ENCODE data around the gene PNMA6F. TPM values are rescaled to one million over a fixed set of nuclear protein-coding genes. Genes with fewer than 3 reads are reported as not detected.

Gene PNMA6F
- total RNA-seq, 1 donor from 2014 or later: not detected

- Mint-ChIP-seq H3K27ac (ENCODE audit: unreplicated experiment) (no peak overlapping the region), H3K27me3 (ENCODE audit: low read depth) (no peaks in the 10 kb centered on the region), H3K4me1 (ENCODE audit: low read depth) (no peaks in the 10 kb centered on the region), H3K4me3 (ENCODE audit: unreplicated experiment) (no peak overlapping the region), H3K36me3 (ENCODE audit: low read depth) (peaks cover 6% of the 10 kb centered on the region), H3K9me3 (ENCODE audit: low read depth) (peaks cover 12% of the 10 kb centered on the region)
- no peak for DNase-seq (ENCODE audit: low spot score)
- TF ChIP-seq CTCF (IDR thresholded peaks at IDR 0.05): no peak
Measured at GRCh38 chrX:153351981-153352380, 30.4 kb upstream of the PNMA6F start.

GRCh38 chrX:153349952-153350351, 28.4 kb upstream of the PNMA6F start:
- Mint-ChIP-seq H3K4me3 (ENCODE audit: unreplicated experiment) (no peak overlapping the region), H3K27me3 (ENCODE audit: low read depth) (no peaks in the 10 kb centered on the region), H3K4me1 (ENCODE audit: low read depth) (no peaks in the 10 kb centered on the region), H3K36me3 (ENCODE audit: low read depth) (peaks cover 9% of the 10 kb centered on the region), H3K9me3 (ENCODE audit: low read depth) (peaks cover 11% of the 10 kb centered on the region), H3K27ac (ENCODE audit: unreplicated experiment) (no peak overlapping the region)
- no peak for DNase-seq (ENCODE audit: low spot score)
- TF ChIP-seq CTCF (IDR thresholded peaks at IDR 0.05): no peak

DNA sequence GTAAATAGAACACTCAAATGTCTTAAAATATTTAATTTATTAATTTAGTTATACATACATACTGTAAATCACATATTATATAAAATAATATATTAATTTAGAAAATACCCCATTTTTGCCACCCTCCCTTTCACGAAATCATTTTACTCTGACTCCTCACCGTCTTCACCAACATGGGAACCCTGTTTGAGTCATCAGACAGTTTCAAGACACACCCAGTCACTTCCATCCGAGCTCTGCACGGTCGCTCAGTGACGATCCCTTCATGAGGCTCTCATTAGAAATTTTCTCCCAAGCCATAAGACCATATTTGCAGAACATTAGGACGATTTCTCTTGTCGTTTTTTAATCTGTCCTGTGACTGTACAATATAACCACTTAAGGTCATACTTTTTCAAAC, 26.9 kb upstream of the PNMA6F start:
- H3K4me3 Mint-ChIP-seq (ENCODE audit: unreplicated experiment): no peak overlapping the region
- H3K27me3 Mint-ChIP-seq (ENCODE audit: low read depth): no peaks in the 10 kb centered on the region
- peaks cover 11% of the 10 kb centered on the region for H3K9me3 Mint-ChIP-seq (ENCODE audit: low read depth)
- DNase-seq (ENCODE audit: low spot score): no peak
- H3K4me1 Mint-ChIP-seq (ENCODE audit: low read depth): no peaks in the 10 kb centered on the region
- H3K27ac Mint-ChIP-seq (ENCODE audit: unreplicated experiment): no peak overlapping the region
- TF ChIP-seq CTCF (IDR thresholded peaks at IDR 0.05): no peak
- H3K36me3 Mint-ChIP-seq (ENCODE audit: low read depth): peaks cover 17% of the 10 kb centered on the region

DNA sequence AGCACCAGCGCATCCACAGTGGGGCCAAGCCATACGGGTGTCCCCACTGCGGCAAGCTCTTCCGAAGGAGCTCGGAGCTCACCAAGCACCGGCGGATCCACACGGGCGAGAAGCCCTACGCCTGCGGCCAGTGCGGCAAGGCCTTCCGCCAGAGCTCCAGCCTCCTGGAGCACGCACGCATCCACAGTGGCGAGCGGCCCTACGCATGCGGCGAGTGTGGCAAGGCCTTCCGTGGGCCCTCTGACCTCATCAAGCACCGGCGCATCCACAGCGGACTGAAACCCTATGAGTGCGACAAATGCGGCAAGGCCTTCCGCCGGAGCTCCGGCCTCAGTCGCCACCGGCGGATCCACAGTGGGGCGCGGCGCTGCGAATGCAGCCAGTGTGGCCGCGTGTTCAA, 26.0 kb upstream of the PNMA6F start:
- no peak for TF ChIP-seq CTCF (IDR thresholded peaks at IDR 0.05)
- Mint-ChIP-seq H3K9me3 (ENCODE audit: low read depth) (peaks cover 11% of the 10 kb centered on the region), H3K4me3 (ENCODE audit: unreplicated experiment) (no peak overlapping the region), H3K27ac (ENCODE audit: unreplicated experiment) (no peak overlapping the region), H3K4me1 (ENCODE audit: low read depth) (peaks cover 3% of the 10 kb centered on the region), H3K27me3 (ENCODE audit: low read depth) (no peaks in the 10 kb centered on the region), H3K36me3 (ENCODE audit: low read depth) (peaks cover 17% of the 10 kb centered on the region)
- no peak for DNase-seq (ENCODE audit: low spot score)

DNA sequence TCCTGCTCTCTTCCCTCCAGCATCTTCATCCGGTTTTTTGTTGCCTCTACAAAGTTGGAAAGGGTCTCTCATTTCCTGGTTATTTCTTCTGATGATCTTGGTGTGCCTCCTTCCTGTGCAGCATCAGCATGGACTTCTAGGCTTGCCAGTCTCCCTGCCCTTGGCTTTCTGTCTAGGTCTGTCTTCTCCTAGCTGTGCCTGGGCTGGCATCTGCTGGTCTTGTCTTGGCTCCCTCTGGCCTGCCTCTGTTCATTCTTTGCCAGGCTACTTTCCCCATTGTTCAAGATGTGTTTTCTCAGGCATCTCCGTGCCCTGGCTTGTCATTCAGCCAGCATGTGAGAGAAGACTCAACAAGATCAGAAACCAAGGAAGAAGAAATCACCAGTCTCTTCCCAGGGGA, 22.1 kb upstream of the PNMA6F start:
- Mint-ChIP-seq H3K27ac (ENCODE audit: unreplicated experiment) (no peak overlapping the region), H3K36me3 (ENCODE audit: low read depth) (peaks cover 24% of the 10 kb centered on the region), H3K4me3 (ENCODE audit: unreplicated experiment) (no peak overlapping the region), H3K27me3 (ENCODE audit: low read depth) (no peaks in the 10 kb centered on the region), H3K9me3 (ENCODE audit: low read depth) (peaks cover 24% of the 10 kb centered on the region), H3K4me1 (ENCODE audit: low read depth) (peaks cover 10% of the 10 kb centered on the region)
- DNase-seq (ENCODE audit: low spot score): no peak
- TF ChIP-seq CTCF (IDR thresholded peaks at IDR 0.05): no peak
